ENCODE results near the gene MT1HL1.
"Not testable (repeated sequence)": the region's sequence is repeated elsewhere in the genome, so short reads cannot be mapped to it uniquely, and the experiment has no call there.

The MT1HL1 gene

DNA sequence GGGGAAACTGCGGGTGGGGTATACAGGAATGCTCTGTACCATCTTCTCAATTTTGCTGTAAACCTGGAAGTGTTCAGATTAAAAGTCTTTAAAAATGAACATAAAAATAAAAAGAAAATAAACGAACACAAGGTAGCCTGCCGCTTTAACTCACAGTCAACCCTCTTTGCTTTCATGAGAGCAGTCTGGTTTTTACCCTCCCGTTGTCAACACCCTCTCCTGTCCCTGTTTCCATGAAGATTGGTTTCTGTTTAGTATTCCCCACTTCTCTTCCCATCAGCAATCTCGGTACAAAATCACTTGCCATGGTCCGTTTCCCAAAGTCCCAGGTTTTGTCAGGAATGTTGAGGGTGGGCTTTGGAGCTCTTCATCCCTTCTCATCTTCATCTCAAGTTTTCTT lies 28.8 kb downstream of the MT1HL1 start:
- DNase-seq (ENCODE audit: low spot score), result no peak

- DNase-seq (ENCODE audit: low spot score), result not testable (repeated sequence)
Measured at GRCh38 chr1:236974025-236974424, 30.2 kb downstream of the MT1HL1 start.

- DNase-seq (ENCODE audit: low spot score), result no peak
Measured at GRCh38 chr1:236966636-236967035, 37.6 kb downstream of the MT1HL1 start.

- DNase-seq (ENCODE audit: low spot score), result no peak
Measured at GRCh38 chr1:236963920-236964319, 40.3 kb downstream of the MT1HL1 start.

DNA sequence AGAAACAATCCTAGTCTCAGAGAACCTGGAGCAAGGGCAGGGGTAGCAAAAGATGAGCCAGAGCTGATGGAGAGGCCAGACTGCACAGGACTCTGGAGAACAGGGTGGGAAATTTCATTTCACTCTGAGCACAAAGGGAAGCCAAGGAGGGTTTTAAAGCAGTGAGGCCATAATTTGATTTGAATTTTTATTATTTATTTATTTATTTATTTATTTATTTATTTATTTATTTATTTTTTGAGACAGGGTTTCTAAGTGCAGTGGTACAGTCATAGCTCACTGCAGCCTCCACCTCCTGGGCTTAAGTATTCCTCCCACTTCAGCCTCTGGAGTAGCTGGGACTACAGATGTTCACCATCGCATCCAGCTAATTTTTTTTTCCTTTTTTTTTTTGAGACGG lies 45.1 kb downstream of the MT1HL1 start:
- DNase-seq (ENCODE audit: low spot score), result no peak

- no peak for DNase-seq (ENCODE audit: low spot score)
Measured at GRCh38 chr1:236957235-236957634, 47.0 kb downstream of the MT1HL1 start.

All from hepatic stellate cell (primary cell).